Stimulated activated CD8-positive, alpha-beta memory T cell treated with anti-CD3 and anti-CD28 coated beads, Interleukin-12 subunit alpha, Interleukin-12 subunit beta, amount 100 ng/mL, for 24 hours (primary cell): ENCODE measurements around the gene MGRN1.
A peak's percentile ranks its signal among the peaks of the same experiment; 100 is the strongest.

Experiments
- DNase-seq: peaks from one replicate; pipeline ENCODE4 v3.0.0-alpha.2; 2020; ENCODE audit errors: extremely low read depth

The MGRN1 gene

DNA sequence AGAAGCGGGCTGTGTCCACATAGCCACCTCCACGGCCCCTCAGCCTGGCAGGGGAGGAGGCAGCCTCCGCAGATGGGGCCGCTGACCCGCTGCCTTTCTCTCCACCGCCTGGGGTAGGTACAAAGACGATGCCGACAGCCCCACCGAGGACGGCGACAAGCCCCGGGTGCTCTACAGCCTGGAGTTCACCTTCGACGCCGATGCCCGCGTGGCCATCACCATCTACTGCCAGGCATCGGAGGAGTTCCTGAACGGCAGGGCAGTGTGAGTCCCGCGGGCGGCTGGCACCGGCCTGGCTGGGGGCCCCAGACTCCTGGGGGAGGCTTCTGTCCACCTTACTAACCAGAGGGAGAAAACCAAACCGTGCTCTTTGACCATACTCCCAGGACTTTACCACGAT, 27.9 kb downstream of the MGRN1 start:
- no peak for DNase-seq

- DNase-seq = no peak
Measured at GRCh38 chr16:4654011-4654963, 29.7 kb downstream of the MGRN1 start.

DNA sequence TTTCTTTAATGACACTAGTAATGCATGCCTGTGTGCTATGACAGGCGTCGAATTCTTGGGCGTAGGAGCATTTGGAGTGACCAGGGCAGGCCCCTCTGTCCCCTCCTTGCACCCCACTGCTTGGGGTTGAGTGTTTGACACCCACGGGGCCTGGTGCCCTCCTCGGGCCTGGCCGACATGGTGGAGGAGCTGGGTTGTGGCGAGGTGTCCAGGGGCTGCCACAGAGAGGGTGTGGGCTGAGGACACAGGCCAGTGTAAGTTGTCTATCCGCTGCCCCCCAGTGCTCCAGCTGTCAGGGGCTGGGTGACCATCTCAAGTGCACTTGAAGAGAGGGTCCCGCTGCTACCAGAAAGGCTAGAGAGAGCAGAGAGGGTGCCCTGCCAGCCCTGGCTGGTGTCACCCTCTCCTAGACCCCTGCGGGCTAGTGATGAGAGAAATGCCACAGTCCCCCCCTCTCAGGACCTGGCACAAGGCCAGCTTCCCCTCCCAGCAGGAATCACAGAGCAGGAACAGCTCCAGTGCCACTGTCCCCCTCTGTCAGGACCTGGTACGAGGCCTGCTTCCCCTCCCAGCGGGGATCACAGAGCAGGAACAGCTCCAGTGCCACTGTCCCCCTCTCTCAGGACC, 30.5 kb downstream of the MGRN1 start:
- DNase-seq = no peak

- DNase-seq = no peak
Measured at GRCh38 chr16:4655801-4656200, 31.2 kb downstream of the MGRN1 start.

DNA sequence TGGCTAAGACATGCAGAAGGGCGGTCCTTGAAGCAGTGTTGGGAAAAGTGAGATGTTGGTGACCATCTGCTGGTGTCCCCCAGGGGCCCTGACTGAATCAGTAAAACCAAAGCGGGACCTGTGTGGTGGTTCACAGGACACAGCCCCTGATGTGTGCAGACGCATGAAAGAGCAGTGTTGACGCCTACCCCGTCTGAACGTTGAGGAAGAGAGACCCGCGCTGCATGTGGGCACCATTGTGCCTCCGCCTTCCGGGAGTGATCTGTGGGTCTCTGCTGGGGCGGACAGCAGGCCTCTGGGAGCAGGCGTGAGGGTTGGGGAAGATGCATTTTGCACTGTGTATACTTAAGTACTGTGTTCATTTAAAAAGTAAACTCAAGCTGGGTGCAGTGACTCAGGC, 31.6 kb downstream of the MGRN1 start:
- DNase-seq = no peak

DNA sequence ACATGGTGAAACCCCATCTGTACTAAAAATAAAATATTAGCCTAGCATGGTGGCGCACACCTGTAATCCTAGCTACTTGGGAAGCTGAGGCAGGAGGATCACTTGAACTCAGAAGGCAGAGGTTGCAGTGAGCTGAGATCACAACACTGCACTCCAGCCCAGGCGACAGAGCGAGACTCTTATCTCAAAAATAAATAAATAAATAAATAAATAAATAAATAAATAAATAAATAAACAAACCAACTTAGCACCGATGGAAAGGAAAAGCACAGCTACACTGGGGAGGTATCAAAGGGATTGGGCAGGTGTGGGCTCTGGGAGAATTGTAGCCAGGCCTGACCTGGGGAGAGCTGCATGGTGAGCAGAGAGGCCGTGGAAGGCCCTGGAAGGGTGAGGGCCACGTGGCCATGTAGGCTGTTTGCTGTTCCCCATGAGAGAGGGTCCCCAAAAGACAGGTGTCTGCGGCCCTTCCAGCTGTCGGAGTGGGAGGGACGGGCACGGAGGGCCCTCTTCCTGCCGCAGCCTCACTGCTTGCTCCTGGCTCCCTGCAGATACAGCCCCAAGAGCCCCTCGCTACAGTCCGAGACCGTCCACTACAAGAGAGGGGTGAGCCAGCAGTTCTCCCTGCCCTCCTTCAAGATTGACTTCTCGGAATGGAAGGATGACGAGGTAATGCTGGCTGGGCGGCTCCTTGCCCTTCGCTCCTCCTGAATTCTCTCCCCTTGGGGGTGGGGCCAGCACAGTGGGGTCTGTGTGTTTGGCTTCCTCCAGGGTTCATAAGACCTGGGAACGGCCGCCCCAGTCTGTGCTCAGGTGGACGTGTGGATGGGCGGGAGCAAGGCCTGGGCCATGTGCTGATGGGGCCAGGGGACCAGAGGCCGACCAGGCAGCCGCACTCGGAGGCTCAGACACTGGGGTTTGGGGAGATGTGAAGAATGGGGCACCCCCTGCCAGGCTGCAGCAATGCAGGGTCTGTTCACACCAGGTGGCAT, 32.4 kb downstream of the MGRN1 start:
- DNase-seq = no peak

DNA sequence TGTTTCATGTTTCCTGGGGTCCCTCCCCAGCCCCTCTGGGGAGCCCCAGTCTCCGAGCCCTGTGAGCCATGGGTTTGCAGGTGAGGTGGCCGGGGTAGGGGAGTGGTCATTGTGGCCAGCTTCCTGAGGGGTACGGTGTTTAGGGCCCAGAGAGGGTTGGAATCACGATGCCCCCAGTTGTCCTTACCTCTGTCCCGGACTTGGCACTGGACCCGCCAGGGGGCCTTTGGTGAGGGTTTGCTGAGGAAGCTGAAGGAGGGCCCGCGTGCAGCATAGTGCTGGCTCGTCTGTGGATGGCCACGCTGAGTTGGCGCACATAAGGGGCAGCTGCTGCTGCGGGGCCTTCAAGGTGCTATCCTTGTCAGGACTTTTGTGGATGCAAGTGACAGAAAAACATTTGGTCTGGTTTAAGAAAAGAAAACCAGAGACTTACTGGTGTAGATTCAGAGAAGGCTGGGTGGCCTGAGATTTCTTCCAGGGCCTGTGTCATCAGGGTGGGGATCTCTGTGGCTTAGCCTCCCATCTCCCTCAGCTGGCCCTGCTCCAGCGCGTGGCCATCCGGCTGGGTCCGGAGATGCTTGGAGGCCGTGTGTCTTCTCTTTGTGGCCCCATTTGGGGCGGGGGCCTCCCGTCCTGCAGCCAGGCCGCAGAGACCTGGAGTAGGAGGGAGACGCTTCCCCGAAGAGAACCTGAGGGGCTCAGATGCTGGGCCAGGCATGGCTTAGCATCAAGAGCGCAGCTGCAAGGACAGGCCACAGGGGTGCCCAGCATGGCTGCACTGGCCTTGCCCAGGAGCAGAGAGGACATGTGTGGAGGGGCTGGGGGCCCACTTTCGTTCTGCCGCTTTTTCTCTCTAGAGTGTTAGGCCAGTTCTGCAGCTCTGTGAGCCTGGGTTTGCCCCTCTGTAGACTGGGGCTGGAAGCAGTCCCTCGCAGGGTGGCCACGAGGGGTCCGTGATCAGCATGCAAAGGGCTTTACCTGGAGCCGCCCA, 35.0 kb downstream of the MGRN1 start:
- no peak for DNase-seq

DNA sequence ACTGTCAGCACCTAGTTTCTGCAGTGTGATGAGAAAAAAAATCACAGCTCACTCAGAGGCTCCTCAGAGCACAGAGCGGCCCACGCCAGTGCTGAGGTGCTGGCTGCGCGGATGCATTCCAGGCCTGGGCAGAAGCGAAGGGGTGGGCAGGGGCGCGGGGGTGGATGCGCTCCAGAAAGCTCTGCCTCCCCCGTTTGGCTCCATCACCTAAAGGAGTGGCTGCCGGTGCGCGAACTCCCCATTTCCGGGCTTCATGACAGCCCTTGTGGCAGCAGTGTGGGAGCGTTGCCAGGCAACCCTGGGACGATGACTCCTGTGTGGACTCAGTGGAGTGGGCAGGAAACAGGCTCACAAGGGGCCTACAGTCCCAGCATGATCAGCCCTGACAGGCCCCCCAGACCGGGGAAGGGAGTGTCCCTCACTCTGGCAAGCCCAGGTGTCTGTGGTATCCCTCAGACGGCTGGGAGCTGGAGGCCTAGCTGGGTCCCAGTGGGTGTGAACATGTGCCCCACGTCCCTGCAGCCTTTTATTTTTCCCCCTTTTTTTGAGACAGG, 35.9 kb downstream of the MGRN1 start:
- DNase-seq = peak; percentile 39

DNA sequence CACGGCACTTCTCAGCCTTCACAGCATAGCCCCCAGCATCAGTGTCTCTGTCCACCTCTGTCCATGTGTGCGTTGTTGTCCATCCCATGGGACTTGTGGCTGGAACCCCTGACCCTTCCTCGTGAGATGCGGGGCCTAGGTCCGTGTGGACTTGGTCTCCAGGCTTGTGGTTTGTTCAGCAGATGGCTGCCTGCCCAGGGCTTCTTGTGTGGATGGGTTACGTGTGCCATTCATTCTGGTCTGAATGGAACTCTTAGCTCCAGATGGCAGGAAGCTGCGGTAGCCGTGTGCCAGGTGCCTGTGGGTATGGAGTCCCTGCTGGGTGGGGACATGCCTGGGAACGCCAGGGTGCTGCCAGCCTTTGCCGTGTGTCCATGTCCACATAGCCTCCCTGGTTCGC, 37.0 kb downstream of the MGRN1 start:
- DNase-seq = no peak

DNA sequence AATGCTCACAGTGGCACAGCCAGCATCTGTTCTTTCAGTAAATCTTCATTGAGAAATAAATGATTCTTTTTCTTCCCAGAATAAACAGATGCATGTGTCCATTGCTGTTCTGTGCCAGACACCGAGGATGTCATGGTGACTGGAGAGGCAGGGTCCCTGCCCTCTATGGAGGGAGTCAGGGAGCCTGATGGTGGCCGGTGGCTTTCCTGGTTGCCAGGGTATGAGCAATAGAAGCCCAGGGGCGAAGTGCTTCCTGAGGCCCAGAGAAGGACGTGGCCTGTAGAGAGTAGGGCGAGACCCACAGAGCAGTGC, 38.8 kb downstream of the MGRN1 start:
- no peak for DNase-seq

- DNase-seq = no peak
Measured at GRCh38 chr16:4663777-4664465, 39.3 kb downstream of the MGRN1 start.

GRCh38 chr16:4664538-4665418, 40.2 kb downstream of the MGRN1 start:
- DNase-seq = no peak

DNA sequence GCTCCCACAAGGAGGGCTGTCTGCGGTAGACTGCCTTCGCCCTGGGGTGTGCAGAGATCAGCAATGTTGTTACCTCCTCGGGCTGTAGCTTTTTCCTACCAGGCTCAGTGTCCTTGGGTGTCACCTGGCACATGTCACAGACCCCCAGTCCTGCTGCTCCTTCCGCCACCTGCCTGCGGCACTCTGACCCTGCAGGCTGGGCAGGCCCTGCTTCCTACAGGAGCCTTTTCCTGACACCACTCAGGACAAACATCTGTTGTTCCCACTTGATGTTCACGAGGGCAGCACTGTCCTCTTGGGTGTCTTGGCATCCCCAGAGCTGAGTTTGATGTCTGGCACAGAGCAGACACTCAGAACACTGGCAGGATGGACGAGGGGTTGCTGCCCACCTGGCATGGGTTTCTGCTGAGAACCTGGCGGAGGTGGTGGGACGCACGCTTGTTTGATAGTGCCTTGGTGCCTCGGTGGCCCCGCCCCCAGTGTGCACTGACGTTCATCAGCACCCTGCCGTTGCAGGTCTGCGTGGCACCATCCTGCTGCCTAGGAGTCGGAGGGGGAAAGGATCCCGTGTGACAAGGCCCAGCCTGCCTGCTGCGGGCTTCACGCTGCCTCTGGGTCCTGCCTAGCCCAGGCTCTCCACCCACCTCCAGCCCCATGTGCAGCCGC, 42.0 kb downstream of the MGRN1 start:
- no peak for DNase-seq

DNA sequence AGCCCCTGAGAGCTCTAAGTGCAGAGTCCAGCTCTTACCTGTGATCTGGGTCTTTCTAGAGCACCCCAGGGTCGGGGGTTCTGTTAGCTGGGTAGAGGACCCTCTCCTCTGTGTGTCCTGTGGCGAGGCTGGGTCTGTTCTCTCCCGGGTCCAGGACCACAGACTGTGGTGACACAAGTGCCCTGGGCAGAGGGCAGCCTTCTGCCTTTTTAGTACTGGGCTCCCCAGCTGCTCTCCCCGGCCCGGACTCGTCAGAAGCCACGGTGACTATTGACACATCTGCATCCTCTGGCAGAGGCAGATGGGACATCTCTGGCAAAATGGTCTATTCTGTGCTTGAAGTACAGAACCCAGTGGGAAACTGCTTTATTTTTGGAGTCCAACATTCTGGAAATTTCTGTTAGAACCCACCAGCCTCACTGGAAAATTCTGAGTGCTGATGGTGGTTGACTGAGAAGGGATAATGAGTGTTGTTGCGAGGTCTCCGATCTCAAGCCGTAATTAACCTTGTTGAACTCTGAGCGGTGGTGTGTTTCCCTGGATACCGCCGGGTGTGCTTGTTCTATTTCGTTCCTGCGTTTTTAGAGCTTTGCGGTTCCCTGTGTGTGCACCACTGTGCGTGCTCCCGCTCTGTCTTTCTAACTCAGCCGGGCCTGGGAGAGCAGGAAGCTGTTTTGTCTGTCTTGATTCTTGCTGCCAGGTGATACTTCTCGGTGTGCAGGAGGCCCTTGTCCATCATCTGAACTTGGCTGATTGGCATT, 42.8 kb downstream of the MGRN1 start:
- no peak for DNase-seq

DNA sequence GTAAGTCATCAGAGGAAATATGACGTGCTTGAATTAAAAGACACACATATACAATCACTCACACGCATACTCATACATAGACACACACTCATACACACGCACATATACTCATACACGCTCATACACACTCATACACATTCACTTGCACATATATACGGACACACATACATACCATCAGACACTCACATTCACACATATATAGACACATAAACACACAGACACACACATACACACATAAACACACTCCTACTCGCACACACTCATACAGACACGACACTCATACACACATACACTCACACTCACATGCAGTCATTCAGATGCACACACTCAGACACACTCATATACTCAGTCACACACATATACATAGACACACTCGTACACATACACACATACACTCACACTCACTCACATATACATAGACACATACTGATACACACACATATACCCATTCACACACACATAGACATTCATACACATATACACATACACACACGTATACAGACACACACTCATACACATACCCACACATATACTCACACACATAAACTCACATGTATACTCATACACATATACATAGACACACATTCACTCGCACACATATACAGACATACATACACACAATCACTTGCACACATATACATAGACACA, 43.8 kb downstream of the MGRN1 start:
- no peak for DNase-seq

GRCh38 chr16:4673387-4674046, 48.9 kb downstream of the MGRN1 start:
- DNase-seq = no peak
